Adrenal gland (tissue), 12 donors: ENCODE measurements around the gene FAM50B. TPM values are rescaled to one million over a fixed set of nuclear protein-coding genes. Genes with fewer than 3 reads are reported as not detected.

Experiments
- DNase-seq, 7 donors: peaks; one replicate each; pipeline ENCODE4 v3.0.0-alpha.2; 2019 to 2020
- H3K27ac ChIP-seq, 5 donors: fragments of 200-600 bp; sonication (generic) in 4 of 5; 1 replicate in 3 of 5; 2 replicates in 2 of 5; pipeline versions ENCODE4 v1.5.1 to v1.8.0; 2016 to 2020; ENCODE audit warnings: mild to moderate bottlenecking in 1 of 5
- H3K27me3 ChIP-seq: fragments of 200-600 bp; 2 replicates; pipeline ENCODE4 v1.8.0; 2021
- H3K36me3 ChIP-seq, 2 donors: fragments of 200-600 bp; replicated peaks in 1 of 2; 1 replicate in 1 of 2; 2 replicates in 1 of 2; pipeline versions ENCODE4 v1.5.1 to v1.8.0; 2018 to 2022
- H3K4me1 ChIP-seq, 2 donors: fragments of 200-600 bp; replicated peaks in 1 of 2; 1 replicate in 1 of 2; 2 replicates in 1 of 2; pipeline versions ENCODE4 v1.5.1 to v1.8.0; 2018 to 2021
- H3K4me3 ChIP-seq, 4 donors: fragments of 200-600 bp; sonication (generic) in 3 of 4; one replicate each; pipeline ENCODE4 v1.5.1; 2016 to 2018
- H3K9me3 ChIP-seq, 3 donors: fragments of 200-600 bp; sonication (generic) in 1 of 3; replicated peaks in 1 of 3; 1 replicate in 2 of 3; 2 replicates in 1 of 3; pipeline versions ENCODE4 v1.5.1 to v1.8.0; 2016 to 2021
- POLR2A ChIP-seq, 2 donors: fragments of 450-650 bp; IDR thresholded peaks; one replicate each; pipeline ENCODE4 v1.6.1; 2017; ENCODE audit warnings: antibody characterized with exemption in 2 of 2, mild to moderate bottlenecking in 2 of 2, moderate library complexity in 1 of 2
- WGBS, 4 donors: extraction: QIAGEN DNeasy Blood & Tissue Kit in 2 of 4; methylation state at CpG; one replicate each; pipeline versions ENCODE4 v1.1.5 to v1.1.7; 2013 to 2017; 5-methylcytosine and 5-hydroxymethylcytosine counted together
- intact Hi-C, 2 donors: fragments of 100-400 bp; cut with DNase I; formaldehyde crosslinking; loops; one replicate each; pipeline versions ENCODE4 v1.14.1 to v1.15.0; 2022 to 2023
- polyA plus RNA-seq, 3 donors: library from polyadenylated mRNA; stranded (reverse); fragments of 200-250 nt in 2 of 3; fragments of 350-450 nt in 1 of 3; fragmentation: Illumina TruSeq in 1 of 3; extraction: RNeasy Lipid Tissue Mini Kit (QIAGEN cat#74804) in 1 of 3; gene quantifications; one replicate each; pipeline ENCODE4 v1.2.3, GENCODE V29; 2013 to 2014
- total RNA-seq, 9 donors: library from RNA; depleted of rRNA in 4 of 9; stranded (reverse); fragments of >200 nt in 4 of 9; fragments of 120-200 nt in 1 of 9; fragmentation: NEBNext Ultra II Directional in 1 of 9; extraction: Animal tissue kit (Norgen Biotek cat#: 25700) in 1 of 9; gene quantifications; one replicate each; pipeline versions ENCODE4 v1.1.0 to v1.2.4, GENCODE V29; 2013 to 2023
- TF ChIP-seq, protein P1 (sequence below), 6 experiments: fragments of 450-650 bp in 4 of 6; fragments of 200-600 bp in 2 of 6; sonication (generic) in 1 of 6; IDR thresholded peaks; 1 replicate in 5 of 6; 2 replicates in 1 of 6; pipeline versions ENCODE4 v1.5.1 to v1.8.0; 2016 to 2021; ENCODE audit warnings: antibody characterized with exemption in 6 of 6, mild to moderate bottlenecking in 2 of 6, moderate library complexity in 1 of 6
- donor health status: healthy with polysubstance abuse.
- donor health status: Bipolar disorder and iron deficiency.
- donor health status: DM: yes; HTN: yes; CAD: no.
- donor health status: DM: no; HTN: no; CAD: no.
- donor health status: DM: no; HTN: no; CAD: no.
- donor health status: DM: yes; HTN: yes; CAD: no.

FAM50B gene
- total and polyA plus RNA-seq, 12 donors: 5.9 to 119 (median 14.2) TPM

DNA sequence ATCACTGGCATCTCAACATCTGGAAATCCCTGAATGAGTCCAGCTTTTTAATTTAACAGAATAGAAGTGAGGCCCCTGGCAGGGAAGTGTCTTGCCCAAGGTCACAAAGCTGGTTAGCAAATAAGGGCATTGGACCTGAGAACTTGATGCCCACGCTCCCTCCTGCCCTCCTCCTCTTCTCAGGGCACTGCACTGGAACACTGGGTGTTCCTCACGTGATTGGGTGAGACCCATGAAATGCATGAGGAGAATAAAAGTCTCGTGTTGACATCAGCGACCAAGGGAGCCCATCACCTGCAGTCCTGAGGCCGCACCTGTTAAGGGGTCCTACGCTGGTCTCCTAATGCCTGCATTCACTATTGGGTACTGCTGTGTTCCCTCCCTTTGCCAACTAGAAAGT, 7.4 kb downstream of the FAM50B start:
- no peak for TF ChIP-seq POLR2A (IDR thresholded peaks at IDR 0.05)
- TF ChIP-seq, protein P1, sequence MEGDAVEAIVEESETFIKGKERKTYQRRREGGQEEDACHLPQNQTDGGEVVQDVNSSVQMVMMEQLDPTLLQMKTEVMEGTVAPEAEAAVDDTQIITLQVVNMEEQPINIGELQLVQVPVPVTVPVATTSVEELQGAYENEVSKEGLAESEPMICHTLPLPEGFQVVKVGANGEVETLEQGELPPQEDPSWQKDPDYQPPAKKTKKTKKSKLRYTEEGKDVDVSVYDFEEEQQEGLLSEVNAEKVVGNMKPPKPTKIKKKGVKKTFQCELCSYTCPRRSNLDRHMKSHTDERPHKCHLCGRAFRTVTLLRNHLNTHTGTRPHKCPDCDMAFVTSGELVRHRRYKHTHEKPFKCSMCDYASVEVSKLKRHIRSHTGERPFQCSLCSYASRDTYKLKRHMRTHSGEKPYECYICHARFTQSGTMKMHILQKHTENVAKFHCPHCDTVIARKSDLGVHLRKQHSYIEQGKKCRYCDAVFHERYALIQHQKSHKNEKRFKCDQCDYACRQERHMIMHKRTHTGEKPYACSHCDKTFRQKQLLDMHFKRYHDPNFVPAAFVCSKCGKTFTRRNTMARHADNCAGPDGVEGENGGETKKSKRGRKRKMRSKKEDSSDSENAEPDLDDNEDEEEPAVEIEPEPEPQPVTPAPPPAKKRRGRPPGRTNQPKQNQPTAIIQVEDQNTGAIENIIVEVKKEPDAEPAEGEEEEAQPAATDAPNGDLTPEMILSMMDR (IDR thresholded peaks at IDR 0.05): no peak
- H3K4me3 ChIP-seq: no peak overlapping the region
- H3K4me1 ChIP-seq: no peaks in the 10 kb centered on the region
- no peaks in the 10 kb centered on the region for H3K9me3 ChIP-seq
- H3K36me3 ChIP-seq: no peaks in the 10 kb centered on the region
- no peaks in the 10 kb centered on the region for H3K27me3 ChIP-seq
- DNase-seq: no peak
- 81 to 86% (median 83%) methylated on average over 6 of the region's 6 CpGs for WGBS, 4 donors
- intact Hi-C loops: no loop called here
- no peak overlapping the region for H3K27ac ChIP-seq

GRCh38 chr6:3857468-3858456, 8.6 kb downstream of the FAM50B start:
- H3K9me3 ChIP-seq: no peaks in the 10 kb centered on the region
- 87 to 90% (median 89%) methylated on average over 13 to 14 of the region's 14 CpGs for WGBS, 4 donors
- no peak overlapping the region for H3K27ac ChIP-seq
- no peaks in the 10 kb centered on the region for H3K4me1 ChIP-seq
- no peaks in the 10 kb centered on the region for H3K36me3 ChIP-seq
- intact Hi-C loops: no loop called here
- no peak for TF ChIP-seq POLR2A (IDR thresholded peaks at IDR 0.05)
- TF ChIP-seq, protein P1 (IDR thresholded peaks at IDR 0.05): no peak
- no peak for DNase-seq
- H3K27me3 ChIP-seq: peaks cover 4% of the 10 kb centered on the region
- no peak overlapping the region for H3K4me3 ChIP-seq

DNA sequence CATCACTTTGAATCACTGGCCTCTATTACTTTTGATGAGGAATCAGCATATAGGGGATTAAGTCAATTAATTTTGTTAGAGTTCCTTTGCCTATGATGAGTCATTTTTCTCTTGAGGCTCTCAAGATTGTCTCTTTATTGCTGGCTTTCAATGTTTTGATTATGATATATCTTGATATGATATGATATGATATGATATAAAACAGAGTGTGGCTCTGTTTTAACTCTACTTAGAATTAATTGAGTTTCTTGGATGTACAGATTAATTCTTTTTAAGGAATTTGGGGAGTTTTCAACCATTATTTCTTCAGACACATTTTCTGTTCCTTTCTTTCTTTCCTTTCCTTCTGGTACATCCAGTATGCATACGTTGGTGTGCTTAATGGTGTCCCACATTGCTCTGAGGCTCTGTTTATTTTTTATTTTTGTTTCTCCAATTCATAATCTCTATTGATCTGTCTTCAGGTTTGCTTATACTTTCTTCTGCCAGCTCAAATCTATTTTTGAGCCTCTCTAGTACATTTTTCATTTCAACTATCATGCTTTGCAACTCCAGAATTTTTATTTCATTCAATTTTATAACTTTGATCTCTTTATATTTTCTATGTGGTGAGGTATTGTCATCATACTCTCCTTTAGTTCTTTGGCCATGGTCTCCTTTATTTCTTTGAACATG, 10.8 kb downstream of the FAM50B start:
- no peak for DNase-seq
- Histone ChIP-seq H3K27me3 (peaks cover 4% of the 10 kb centered on the region), H3K4me3 (no peak overlapping the region), H3K36me3 (no peaks in the 10 kb centered on the region), H3K9me3 (no peaks in the 10 kb centered on the region), H3K4me1 (no peaks in the 10 kb centered on the region), H3K27ac (no peak overlapping the region)
- 69 to 80% (median 73%) methylated on average over 1 of the region's 1 CpG for WGBS, 4 donors
- TF ChIP-seq, protein P1 (IDR thresholded peaks at IDR 0.05): no peak
- TF ChIP-seq POLR2A (IDR thresholded peaks at IDR 0.05): no peak
- intact Hi-C loops: no loop called here

DNA sequence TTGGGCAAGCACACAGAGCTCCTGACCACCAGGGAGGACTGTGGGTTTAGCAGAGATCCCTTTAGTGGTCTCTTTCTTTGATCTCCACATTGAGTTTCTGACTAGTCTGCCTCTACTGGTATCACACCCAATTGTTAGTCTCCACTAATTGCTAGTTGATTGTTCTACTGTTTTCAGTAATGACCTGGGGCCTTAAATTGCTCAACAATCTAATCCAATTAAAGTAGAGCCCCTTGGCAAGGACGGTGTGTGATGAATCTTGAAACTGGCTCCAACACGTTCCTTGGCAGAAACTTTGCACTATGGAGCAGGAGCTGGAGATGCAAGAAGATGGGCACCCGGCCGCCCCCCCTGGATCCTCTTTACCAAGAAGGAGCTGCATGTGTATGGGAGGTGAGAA, 12.3 kb downstream of the FAM50B start:
- TF ChIP-seq, protein P1 (IDR thresholded peaks at IDR 0.05): no peak
- whole genome bisulfite sequencing, 4 donors: 62 to 76% (median 73%) methylated on average over 4 of the region's 4 CpGs
- DNase-seq: no peak
- Histone ChIP-seq H3K27me3 (peaks cover 4% of the 10 kb centered on the region), H3K36me3 (no peaks in the 10 kb centered on the region), H3K4me1 (no peaks in the 10 kb centered on the region), H3K9me3 (no peaks in the 10 kb centered on the region), H3K27ac (no peak overlapping the region), H3K4me3 (no peak overlapping the region)
- intact Hi-C loops: no loop called here
